Lower leg skin (tissue), 4 donors: ENCODE results near the gene NR4A1. TPM values are rescaled to one million over a fixed set of nuclear protein-coding genes. Genes with fewer than 3 reads are reported as not detected.

ENCODE experiments used
- DNase-seq, 2 donors: peaks; one replicate each; pipeline ENCODE4 v3.0.0-alpha.2; 2019; ENCODE audit warnings: low spot score in 2 of 2
- H3K4me3 ChIP-seq: fragments of 200-600 bp; sonication (generic); 2 replicates; pipeline ENCODE4 v1.5.1; 2017; ENCODE audit warnings: mild to moderate bottlenecking, low read depth; ENCODE audit not compliant: poor library complexity, severe bottlenecking
- CTCF ChIP-seq, 3 donors: fragments of 450-650 bp; IDR thresholded peaks; one replicate each; pipeline ENCODE4 v1.5.1; 2016; ENCODE audit warnings: antibody characterized with exemption in 3 of 3, mild to moderate bottlenecking in 3 of 3, moderate library complexity in 2 of 3
- POLR2A ChIP-seq, 2 donors: fragments of 450-650 bp; IDR thresholded peaks; one replicate each; pipeline ENCODE4 v1.6.1; 2016 to 2017; ENCODE audit warnings: antibody characterized with exemption in 2 of 2, mild to moderate bottlenecking in 1 of 2, moderate library complexity in 1 of 2
- WGBS, 2 donors: methylation state at CpG; one replicate each; pipeline ENCODE4 v1.1.5; 2018; 5-methylcytosine and 5-hydroxymethylcytosine counted together
- intact Hi-C: fragments of 100-400 bp; cut with DNase I; formaldehyde crosslinking; loops from one replicate; pipeline ENCODE4 v1.15.0; 2023; ENCODE audit warnings: low total_unique reads
- total RNA-seq, 4 donors: library from RNA; depleted of rRNA; stranded (reverse); fragments of >200 nt; gene quantifications; one replicate each; pipeline ENCODE4 v1.1.0, GENCODE V29; 2016

The NR4A1 gene
- total RNA-seq, 4 donors from 2014 or later: 28.7 to 121 (median 105) TPM

GRCh38 chr12:52041695-52042123, 9.5 kb upstream of the NR4A1 start:
- intact Hi-C loops: no loop called here
- H3K4me3 ChIP-seq: no peak overlapping the region
- TF ChIP-seq CTCF (IDR thresholded peaks at IDR 0.05) (no peak), POLR2A (IDR thresholded peaks at IDR 0.05) (no peak)
- peak in 1 of 2 donors; percentile 87 for DNase-seq
- 46 to 47% methylated on average over 6 of the region's 6 CpGs for WGBS, 2 donors

GRCh38 chr12:52042706-52043385, 8.4 kb upstream of the NR4A1 start:
- peak in 1 of 2 donors; percentile 86 for DNase-seq
- TF ChIP-seq POLR2A (IDR thresholded peaks at IDR 0.05) (no peak), CTCF (IDR thresholded peaks at IDR 0.05) (no peak)
- intact Hi-C loops: no loop called here
- no peak overlapping the region for H3K4me3 ChIP-seq
- WGBS, 2 donors: 77 to 79% methylated on average over 8 of the region's 8 CpGs

GRCh38 chr12:52043386-52044212, 7.6 kb upstream of the NR4A1 start:
- intact Hi-C loops: no loop called here
- peak in 1 of 2 donors; percentile 87 for DNase-seq
- 63 to 66% methylated on average over 18 to 21 of the region's 21 CpGs for WGBS, 2 donors
- H3K4me3 ChIP-seq: no peak overlapping the region
- no peak for TF ChIP-seq POLR2A (IDR thresholded peaks at IDR 0.05)
- no peak for TF ChIP-seq CTCF (IDR thresholded peaks at IDR 0.05)

- TF ChIP-seq POLR2A (IDR thresholded peaks at IDR 0.05) (no peak), CTCF (IDR thresholded peaks at IDR 0.05) (no peak)
- intact Hi-C loops: no loop called here
- H3K4me3 ChIP-seq: no peak overlapping the region
- peak in 1 of 2 donors; percentile 95 for DNase-seq
- WGBS, 2 donors: 20 to 23% methylated on average over 16 to 18 of the region's 18 CpGs
These were observed 6.8 kb upstream of the NR4A1 start for GRCh38 chr12:52044292-52044983.

GRCh38 chr12:52045794-52046199, 5.4 kb upstream of the NR4A1 start:
- intact Hi-C loops: no loop called here
- WGBS, 2 donors: 28 to 31% methylated on average over 4 of the region's 4 CpGs
- no peak for DNase-seq
- no peak overlapping the region for H3K4me3 ChIP-seq
- TF ChIP-seq CTCF (IDR thresholded peaks at IDR 0.05): no peak
- no peak for TF ChIP-seq POLR2A (IDR thresholded peaks at IDR 0.05)
